ENCODE results near the gene PAPOLG. TPM values are rescaled to one million over a fixed set of nuclear protein-coding genes. Genes with fewer than 3 reads are reported as not detected.

Gene PAPOLG
- total RNA-seq, 2 donors from 2014 or later: 23.2 to 34.1 TPM

DNA sequence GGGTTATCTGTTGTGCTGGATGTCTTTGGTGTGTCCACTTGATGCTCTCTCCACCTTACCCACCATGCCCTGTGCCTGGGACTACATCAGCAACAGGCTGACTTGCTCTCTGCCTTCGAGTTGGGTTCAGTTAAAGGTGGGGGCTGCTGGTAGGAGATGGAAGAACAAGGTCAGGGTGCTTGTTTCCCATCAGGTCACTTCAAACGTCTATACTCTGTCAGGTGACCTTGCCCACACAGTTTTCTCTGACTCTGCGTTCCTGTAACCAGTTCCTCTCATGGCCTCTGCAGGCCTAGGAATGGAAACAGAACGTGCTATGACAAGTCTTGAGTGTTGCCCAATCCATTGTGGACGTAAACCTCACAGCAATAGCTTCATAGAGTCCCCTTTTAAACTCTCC, 38.4 kb upstream of the PAPOLG start:
- Histone ChIP-seq H3K27ac (ENCODE audit: low read depth, low read length) (no peak overlapping the region), H3K4me3 (ENCODE audit: low read length) (no peak overlapping the region), H3K9me3 (ENCODE audit: control insufficient read depth, low read length) (no peaks in the 10 kb centered on the region), H3K36me3 (ENCODE audit: control insufficient read depth, insufficient read depth, low read length) (no peaks in the 10 kb centered on the region), H3K4me1 (ENCODE audit: control insufficient read depth, insufficient read depth, low read length) (no peaks in the 10 kb centered on the region), H3K27me3 (ENCODE audit: control insufficient read depth, insufficient read depth, low read length, poor library complexity, severe bottlenecking) (no peaks in the 10 kb centered on the region), H3K9ac (ENCODE audit: extremely low read depth, low read length, poor library complexity, severe bottlenecking) (no peak overlapping the region)
- peak; percentile 34 for DNase-seq
- Mint-ChIP-seq H3K4me1 (no peaks in the 10 kb centered on the region), H3K27ac (no peak overlapping the region), H3K36me3 (ENCODE audit: low read depth) (no peaks in the 10 kb centered on the region), H3K27me3 (ENCODE audit: insufficient read depth) (peaks cover 8% of the 10 kb centered on the region), H3K4me3 (no peak overlapping the region), H3K9me3 (peaks cover 5% of the 10 kb centered on the region)
- TF ChIP-seq, protein P1, sequence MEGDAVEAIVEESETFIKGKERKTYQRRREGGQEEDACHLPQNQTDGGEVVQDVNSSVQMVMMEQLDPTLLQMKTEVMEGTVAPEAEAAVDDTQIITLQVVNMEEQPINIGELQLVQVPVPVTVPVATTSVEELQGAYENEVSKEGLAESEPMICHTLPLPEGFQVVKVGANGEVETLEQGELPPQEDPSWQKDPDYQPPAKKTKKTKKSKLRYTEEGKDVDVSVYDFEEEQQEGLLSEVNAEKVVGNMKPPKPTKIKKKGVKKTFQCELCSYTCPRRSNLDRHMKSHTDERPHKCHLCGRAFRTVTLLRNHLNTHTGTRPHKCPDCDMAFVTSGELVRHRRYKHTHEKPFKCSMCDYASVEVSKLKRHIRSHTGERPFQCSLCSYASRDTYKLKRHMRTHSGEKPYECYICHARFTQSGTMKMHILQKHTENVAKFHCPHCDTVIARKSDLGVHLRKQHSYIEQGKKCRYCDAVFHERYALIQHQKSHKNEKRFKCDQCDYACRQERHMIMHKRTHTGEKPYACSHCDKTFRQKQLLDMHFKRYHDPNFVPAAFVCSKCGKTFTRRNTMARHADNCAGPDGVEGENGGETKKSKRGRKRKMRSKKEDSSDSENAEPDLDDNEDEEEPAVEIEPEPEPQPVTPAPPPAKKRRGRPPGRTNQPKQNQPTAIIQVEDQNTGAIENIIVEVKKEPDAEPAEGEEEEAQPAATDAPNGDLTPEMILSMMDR (conservative IDR thresholded peaks at IDR 0.05): no peak
- 85 to 88% methylated on average over 5 of the region's 5 CpGs for WGBS, 2 experiments (ENCODE audit: insufficient coverage in 1 of 2, insufficient read length in 1 of 2)

DNA sequence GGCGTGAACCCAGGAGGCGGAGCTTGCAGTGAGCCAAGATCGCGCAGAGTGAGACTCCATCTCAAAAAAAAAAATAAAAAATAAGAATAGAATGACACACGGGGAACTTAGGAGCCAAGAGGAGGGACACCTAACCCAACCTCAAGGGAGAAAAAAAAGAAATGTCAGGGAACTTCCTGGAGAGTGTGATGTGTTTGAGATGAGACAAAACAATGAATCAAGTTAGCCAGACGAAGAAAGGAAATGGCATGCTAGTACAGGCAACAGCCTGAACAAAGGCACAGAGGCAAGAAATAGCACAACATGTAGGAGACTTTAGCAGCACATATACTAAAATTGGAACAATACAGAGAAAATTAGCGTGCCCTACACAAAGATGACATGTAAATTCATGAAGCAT, 36.7 kb upstream of the PAPOLG start:
- Histone ChIP-seq H3K27me3 (ENCODE audit: control insufficient read depth, insufficient read depth, low read length, poor library complexity, severe bottlenecking) (no peaks in the 10 kb centered on the region), H3K9me3 (ENCODE audit: control insufficient read depth, low read length) (peaks cover 5% of the 10 kb centered on the region), H3K9ac (ENCODE audit: extremely low read depth, low read length, poor library complexity, severe bottlenecking) (no peak overlapping the region), H3K4me3 (ENCODE audit: low read length) (no peak overlapping the region), H3K27ac (ENCODE audit: low read depth, low read length) (no peak overlapping the region), H3K36me3 (ENCODE audit: control insufficient read depth, insufficient read depth, low read length) (no peaks in the 10 kb centered on the region), H3K4me1 (ENCODE audit: control insufficient read depth, insufficient read depth, low read length) (no peaks in the 10 kb centered on the region)
- no peak overlapping the region for H3K4me3 Mint-ChIP-seq
- DNase-seq: peak; percentile 10
- no peak overlapping the region for H3K27ac Mint-ChIP-seq
- no peaks in the 10 kb centered on the region for H3K36me3 Mint-ChIP-seq (ENCODE audit: low read depth)
- WGBS, 2 experiments (ENCODE audit: insufficient coverage in 1 of 2, insufficient read length in 1 of 2): 93 to 95% methylated on average over 2 to 7 of the region's 7 CpGs
- H3K4me1 Mint-ChIP-seq: no peaks in the 10 kb centered on the region
- no peaks in the 10 kb centered on the region for H3K9me3 Mint-ChIP-seq
- TF ChIP-seq, protein P1 (conservative IDR thresholded peaks at IDR 0.05): no peak
- H3K27me3 Mint-ChIP-seq (ENCODE audit: insufficient read depth): peaks cover 7% of the 10 kb centered on the region

DNA sequence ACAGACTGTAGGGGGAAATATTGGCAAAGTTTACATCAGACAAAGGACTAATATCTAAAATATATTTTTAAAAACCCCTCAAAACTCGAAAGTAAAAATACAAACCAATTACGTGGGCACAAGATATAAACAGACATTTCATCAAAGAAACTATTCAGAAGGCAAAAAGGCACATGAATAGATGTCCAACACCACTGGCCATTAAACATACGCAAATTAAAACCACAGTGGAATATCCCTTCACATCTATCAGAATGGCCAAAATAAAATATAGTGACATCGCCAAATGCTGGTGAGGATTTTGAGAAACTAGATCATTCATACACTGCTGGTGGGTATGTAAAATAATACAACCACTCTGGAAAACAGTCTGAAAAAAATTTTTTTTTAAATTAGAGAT, 30.6 kb upstream of the PAPOLG start:
- TF ChIP-seq, protein P1 (conservative IDR thresholded peaks at IDR 0.05): no peak
- Mint-ChIP-seq H3K27ac (no peak overlapping the region), H3K36me3 (ENCODE audit: low read depth) (no peaks in the 10 kb centered on the region), H3K4me1 (no peaks in the 10 kb centered on the region), H3K4me3 (no peak overlapping the region), H3K9me3 (peaks cover 4% of the 10 kb centered on the region), H3K27me3 (ENCODE audit: insufficient read depth) (peaks cover 4% of the 10 kb centered on the region)
- Histone ChIP-seq H3K9ac (ENCODE audit: extremely low read depth, low read length, poor library complexity, severe bottlenecking) (no peak overlapping the region), H3K4me3 (ENCODE audit: low read length) (no peak overlapping the region), H3K27ac (ENCODE audit: low read depth, low read length) (no peak overlapping the region), H3K9me3 (ENCODE audit: control insufficient read depth, low read length) (peaks cover 13% of the 10 kb centered on the region), H3K27me3 (ENCODE audit: control insufficient read depth, insufficient read depth, low read length, poor library complexity, severe bottlenecking) (no peaks in the 10 kb centered on the region), H3K36me3 (ENCODE audit: control insufficient read depth, insufficient read depth, low read length) (no peaks in the 10 kb centered on the region), H3K4me1 (ENCODE audit: control insufficient read depth, insufficient read depth, low read length) (no peaks in the 10 kb centered on the region)
- no peak for DNase-seq
- WGBS, 2 experiments (ENCODE audit: insufficient coverage in 1 of 2, insufficient read length in 1 of 2): 79 to 93% methylated on average over 3 to 4 of the region's 4 CpGs
